Measurements from ENCODE around the gene INPP4B.

DNA sequence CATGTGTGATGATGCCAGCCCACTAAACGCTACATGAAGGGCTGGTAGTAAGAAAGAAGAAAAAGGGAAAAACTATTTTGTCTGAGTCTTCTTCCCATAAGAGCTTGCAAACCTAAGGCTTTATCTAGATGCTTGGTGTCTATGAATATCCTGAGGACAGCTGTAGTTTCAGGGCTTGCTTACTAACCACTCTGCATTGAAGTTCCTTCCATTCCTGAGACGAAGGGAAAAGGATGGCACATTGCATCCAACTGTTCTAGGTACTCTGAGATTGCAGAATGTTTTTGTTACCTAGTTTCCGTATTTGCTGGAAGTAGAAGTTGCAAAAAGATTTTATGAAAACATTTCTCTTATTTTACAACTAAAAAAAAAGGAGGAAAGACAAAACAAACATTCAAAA is 665.1 kb downstream of the INPP4B start:
- no peak for TF ChIP-seq CTCF (IDR thresholded peaks at IDR 0.05)
- TF ChIP-seq POLR2A (IDR thresholded peaks at IDR 0.05) = no peak
- no peak for TF ChIP-seq POLR2AphosphoS5 (IDR thresholded peaks at IDR 0.05)
- no peak for TF ChIP-seq EP300 (IDR thresholded peaks at IDR 0.05)
